GM19372 (cell line): ENCODE results near the gene PSAPL1.
"Not testable (repeated sequence)": the region's sequence is repeated elsewhere in the genome, so short reads cannot be mapped to it uniquely, and the experiment has no call there.

Source experiments
- ATAC-seq: cut with Tn5 transposase; IDR thresholded peaks from one replicate; pipeline ENCODE4 v1.9.1; 2021; ENCODE audit warnings: mild to moderate bottlenecking, low read depth, moderate library complexity; ENCODE audit not compliant: unreplicated experiment

PSAPL1 gene

GRCh38 chr4:7459471-7459870 lies 24.7 kb upstream of the PSAPL1 start:
- no peak for ATAC-seq

- ATAC-seq = no peak
Observed at GRCh38 chr4:7458477-7458876, 23.7 kb upstream of the PSAPL1 start.

DNA sequence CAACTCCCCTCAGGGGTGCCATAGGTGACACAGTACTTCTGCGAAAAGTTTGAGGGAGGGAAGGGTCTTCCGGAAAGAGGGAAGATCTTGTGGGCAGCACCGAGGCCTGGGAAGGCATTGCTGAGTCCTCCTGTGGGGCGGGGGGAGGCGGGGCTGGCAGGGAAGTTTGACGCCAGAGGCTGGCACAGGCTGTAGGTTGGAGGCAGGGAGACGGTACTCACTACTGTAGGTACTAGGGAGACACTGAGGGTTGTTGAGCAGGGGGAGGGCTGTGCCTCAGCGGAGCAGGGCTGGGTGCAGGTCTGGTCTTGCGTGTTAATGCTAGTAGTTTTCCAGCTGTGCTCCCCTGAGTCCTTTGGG lies 23.3 kb upstream of the PSAPL1 start:
- ATAC-seq = no peak

DNA sequence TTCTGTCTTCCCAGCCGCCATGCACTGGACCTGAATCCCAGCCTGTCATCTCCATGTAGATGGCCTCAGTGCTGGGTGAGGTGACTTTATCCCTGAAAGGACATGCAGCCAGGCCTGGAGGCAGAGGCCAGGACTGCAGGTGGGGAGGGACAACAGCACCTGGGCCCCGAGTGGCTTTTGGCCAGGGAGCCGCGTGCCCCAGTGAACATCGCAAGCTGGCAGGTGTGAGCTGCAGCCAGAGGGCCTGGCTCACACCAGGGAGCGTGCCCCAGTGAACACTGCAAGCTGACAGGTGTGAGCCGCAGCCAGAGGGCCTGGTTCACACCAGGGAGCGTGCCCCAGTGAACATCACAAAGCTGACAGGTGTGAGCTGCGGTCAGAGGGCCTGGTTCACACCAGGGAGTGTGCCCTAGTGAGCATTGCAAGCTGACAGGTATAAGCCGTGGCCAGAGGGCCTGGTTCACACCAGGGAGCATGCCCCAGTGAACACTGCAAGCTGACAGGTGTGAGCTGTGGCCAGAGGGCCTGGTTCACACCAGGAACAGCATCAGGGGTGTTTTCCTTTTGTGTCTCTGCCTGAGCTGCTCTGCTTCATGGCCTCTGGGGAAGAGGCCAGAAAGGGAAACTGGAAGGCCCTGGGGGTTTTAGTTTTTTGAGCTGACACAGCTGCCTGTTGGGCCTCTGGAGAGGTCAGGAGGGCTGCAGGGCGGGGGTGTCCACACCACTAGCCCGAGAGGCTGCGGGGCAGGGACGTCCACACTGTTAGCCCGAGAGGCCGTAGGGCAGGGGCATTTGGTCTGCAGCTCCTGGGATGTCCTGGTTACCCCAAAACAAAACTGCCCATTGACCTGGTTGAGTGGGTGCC lies 22.7 kb upstream of the PSAPL1 start:
- ATAC-seq = no peak

DNA sequence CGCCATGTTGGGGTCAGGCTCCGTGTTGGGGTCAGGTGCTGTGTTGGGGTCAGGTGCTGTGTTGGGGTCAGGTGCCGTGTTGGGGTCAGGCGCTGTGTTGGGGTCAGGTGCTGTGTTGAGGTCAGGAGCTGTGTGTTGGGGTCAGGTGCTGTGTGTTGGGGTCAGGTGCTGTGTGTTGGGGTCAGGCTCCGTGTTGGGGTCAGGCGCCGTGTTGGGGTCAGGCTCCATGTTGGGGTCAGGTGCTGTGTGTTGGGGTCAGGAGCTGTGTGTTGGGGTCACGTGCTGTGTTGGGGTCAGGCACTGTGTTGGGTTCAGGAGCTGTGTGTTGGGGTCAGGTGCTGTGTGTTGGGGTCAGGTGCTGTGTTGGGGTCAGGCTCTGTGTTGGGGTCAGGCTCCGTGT lies 18.1 kb upstream of the PSAPL1 start:
- ATAC-seq = not testable (repeated sequence)

DNA sequence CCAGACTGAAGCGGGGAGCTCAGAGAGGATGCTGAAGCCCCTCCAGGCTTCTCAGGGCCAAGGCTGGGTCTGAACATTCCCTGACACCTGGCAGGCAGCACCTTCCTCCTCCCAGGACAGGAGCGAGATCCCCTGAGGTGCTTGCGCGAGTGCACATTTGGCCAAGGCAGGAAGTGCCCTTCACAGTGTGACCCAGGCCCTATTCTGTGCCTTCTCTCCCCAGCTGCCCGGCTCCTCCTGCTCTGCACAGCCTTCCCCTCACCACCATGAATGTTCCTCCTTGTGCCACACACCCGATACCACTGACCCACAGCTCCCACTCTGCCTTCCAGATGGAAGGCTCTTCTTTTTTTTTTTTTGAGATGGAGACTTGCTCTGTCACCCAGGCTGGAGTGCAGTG lies 17.1 kb upstream of the PSAPL1 start:
- no peak for ATAC-seq

DNA sequence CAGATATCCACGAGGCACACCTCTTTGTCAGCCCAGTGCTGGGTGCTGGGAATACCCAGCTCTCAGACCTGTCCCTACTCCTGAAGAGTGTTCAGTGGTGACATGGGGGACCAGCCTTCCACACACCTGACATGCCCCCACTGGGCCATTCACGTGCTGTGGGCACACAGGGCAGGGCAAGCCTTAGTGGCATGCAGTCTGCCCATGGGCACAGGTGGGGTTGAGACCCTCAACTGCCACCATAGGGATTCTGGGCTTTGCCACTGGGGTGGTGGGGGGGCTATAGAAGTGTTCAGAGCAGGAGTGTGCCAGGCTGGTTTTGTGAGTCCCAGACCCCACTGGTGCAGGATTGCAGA lies 16.7 kb upstream of the PSAPL1 start:
- ATAC-seq = no peak

GRCh38 chr4:7450775-7451433 lies 16.2 kb upstream of the PSAPL1 start:
- ATAC-seq = no peak

DNA sequence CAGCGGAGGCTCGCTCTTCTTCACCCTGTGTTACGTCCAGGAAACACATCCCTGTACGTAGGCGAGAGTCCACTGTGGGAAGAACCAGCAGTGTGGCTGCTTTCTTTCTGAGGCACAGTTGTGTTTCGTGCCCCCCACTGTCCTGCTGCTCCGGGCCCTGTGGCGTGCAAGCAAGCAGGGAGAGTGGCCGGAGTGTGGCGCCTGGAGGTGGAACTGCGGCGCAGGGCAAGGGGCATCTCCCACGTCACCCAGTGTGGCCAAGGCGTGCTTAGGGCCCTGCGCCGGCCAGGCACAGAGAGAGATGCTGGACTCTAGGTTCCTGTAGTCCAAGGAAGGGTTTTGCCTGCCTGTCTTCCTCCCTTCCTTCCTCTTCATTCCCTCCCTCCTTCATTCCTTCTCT lies 13.3 kb upstream of the PSAPL1 start:
- no peak for ATAC-seq

- ATAC-seq = no peak
Observed at GRCh38 chr4:7447236-7447635, 12.5 kb upstream of the PSAPL1 start.

- ATAC-seq = no peak
Observed at GRCh38 chr4:7444731-7445130, 10.0 kb upstream of the PSAPL1 start.

DNA sequence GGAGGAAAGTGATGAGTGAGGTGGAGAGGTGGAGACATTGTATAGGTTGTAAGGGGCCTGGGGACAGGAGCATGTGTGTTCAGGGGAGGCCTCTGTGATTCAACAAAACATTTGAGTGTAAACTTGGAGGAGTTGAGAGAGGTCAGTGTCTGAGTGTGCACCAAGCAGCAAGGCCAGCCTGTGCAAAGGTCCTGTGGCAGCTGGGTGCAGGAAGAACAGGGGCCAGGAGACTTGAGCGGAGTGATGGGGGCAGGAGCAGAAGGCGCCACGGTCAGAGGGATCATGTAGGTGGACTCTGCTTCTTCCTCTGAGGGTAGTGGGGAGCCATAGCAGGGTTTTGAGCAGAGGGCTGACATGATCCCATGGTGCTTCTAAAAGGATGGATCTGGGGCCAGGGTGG lies 9.6 kb upstream of the PSAPL1 start:
- ATAC-seq = no peak

DNA sequence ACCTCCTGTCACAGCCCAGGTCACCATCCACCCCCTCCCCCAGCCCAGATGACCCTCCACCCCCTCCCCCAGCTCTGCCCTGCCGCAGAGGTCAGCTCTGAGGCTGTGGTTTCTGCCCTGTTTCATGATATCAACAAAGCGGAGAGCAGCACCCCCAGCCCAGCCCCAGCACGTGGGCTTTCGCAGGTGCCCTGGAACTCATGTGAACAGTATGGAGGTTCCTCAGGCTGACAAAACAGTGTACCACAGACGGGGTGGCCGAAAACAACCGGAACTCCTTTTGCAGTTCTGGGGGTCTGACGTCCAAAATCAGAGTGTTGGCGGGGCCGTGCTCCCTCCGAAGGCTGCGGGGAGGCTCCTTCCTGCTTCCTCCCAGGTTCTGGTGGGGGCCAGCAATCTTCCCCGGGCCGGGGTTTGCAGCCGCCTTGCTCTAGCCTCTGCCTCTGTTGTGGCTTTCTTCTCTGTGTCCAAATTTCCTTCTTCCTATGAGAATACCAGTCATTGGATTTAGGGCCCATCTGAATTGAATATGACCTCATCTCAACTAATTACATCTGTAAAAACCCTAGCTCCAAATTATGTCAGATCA lies 7.9 kb upstream of the PSAPL1 start:
- no peak for ATAC-seq

DNA sequence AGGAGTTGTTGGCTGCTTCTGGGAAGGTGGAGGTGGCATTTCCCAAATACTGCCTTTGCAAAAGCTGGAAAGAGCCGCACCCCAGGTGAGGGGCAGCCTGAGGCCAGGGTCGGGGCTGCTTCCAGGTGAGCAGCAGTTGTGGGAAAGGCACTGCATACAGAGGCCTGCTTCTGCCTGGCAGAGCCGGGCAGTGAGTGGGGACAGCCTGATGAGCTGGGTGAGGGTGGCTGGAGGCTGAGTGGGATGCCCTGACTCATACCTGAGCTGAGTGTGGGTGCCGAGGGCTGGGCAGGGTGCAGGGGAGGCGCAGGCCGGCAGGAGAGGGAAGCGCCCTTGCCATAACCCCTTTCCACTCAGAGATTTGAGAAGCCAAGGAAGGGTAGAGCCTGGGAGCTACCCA lies 6.5 kb upstream of the PSAPL1 start:
- no peak for ATAC-seq

DNA sequence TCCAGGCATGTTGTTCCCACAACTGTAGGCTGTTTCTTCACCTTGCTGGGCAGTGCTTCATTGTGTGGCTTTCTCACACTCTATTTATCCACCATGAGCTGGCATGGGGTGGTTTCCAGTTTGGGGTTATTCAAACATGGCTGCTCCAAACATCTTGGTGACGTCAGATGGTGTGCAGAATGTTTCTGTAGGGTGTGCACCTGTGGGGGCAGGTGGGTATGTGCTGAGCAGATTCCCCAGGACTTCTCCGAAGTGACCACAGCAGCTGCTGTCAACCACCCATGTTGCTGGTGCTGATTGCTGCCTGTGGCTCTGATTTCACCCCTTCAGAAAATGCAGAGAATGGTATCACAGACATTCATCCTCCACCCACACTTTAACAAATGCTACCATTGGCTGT lies 5.0 kb upstream of the PSAPL1 start:
- no peak for ATAC-seq

DNA sequence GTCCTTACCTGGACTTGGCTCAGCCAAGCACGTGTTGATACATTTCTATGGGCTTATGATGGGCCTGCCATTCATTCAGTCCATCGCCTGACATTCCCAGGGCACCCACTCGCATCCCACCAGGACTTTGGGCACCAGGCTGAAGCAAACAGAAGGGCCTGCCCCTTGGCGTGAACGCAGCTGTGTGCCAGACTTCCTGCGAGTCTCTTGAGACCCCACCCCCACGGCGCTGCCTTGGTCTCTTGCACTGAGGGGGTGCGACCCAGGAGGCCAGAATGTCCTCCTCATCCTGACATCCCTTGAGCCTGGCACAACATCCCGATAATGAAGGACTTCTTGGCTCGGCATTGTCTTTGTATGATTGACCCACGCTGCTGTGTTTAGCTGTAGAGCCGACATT lies 1.5 kb upstream of the PSAPL1 start:
- no peak for ATAC-seq

DNA sequence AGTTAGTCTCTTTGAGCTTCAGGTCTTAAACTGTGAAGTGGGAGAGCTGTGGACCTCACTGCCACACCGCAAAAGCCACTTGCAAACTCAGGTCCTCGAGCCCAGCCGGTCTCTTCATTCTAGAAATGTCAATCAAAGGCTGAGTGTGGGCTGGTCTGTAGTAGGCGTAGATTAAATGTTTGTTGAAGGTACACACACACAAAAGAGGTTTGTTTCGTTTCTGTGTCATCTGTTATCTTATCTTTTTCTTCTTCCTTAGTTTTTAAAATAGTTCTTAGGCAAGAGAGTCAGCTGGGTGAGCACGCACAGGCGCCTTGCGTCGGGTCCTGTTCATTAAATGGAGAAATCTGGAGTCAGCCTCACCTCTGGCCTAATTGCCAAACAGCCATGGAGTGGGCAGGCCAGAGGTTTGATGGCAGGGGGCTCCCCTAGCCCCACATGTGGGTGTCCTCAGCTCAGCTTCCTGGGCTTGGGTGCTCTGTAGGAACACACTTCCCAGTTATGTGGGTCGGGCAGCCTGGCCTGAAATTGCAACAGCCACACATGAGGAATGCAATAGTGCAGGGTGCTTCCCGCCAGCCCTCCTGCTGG lies 836 bp upstream of the PSAPL1 start:
- ATAC-seq = no peak

GRCh38 chr4:7434141-7434765 lies 477 bp downstream of the PSAPL1 start:
- ATAC-seq = no peak

- no peak for ATAC-seq
Observed at GRCh38 chr4:7433376-7434140, 1.2 kb downstream of the PSAPL1 start.
